MCF 10A (cell line): ENCODE data around the gene EGFL8. TPM values are rescaled to one million over a fixed set of nuclear protein-coding genes. Genes with fewer than 3 reads are reported as not detected.

ENCODE experiments used
- BruUV-seq: library from RNA; stranded (reverse); fragments of 400-500 nt; replicated peaks from 2 replicates; lab custom pipeline; 2021; lab: Mats Ljungman, UMichigan
- CTCF ChIA-PET: fragments of 300-600 bp; sonication (Branson Sonifier 250); formaldehyde crosslinking; extraction: SDS; loops from one replicate; lab custom pipeline; 2021; ENCODE audit warnings: antibody characterized with exemption, inconsistent platforms; lab: Yijun Ruan, JAX
- POLR2A ChIA-PET: fragments of 300-600, 350-650 bp; sonication (Branson Sonifier 250); formaldehyde crosslinking; extraction: SDS; loops from one replicate; lab custom pipeline; 2020; ENCODE audit warnings: antibody characterized with exemption, inconsistent platforms; lab: Yijun Ruan, JAX
- DNase-seq: peaks from one replicate; pipeline ENCODE4 v3.0.0-alpha.2; 2018; ENCODE audit not compliant: unreplicated experiment
- H3K27ac Mint-ChIP-seq: one replicate; pipeline ENCODE4 v1.8.0; 2022; ENCODE audit warnings: mild to moderate bottlenecking, low read depth, mixed read lengths; ENCODE audit not compliant: unreplicated experiment
- H3K27me3 Mint-ChIP-seq: one replicate; pipeline ENCODE4 v1.8.0; 2022; ENCODE audit warnings: mixed read lengths; ENCODE audit not compliant: insufficient read depth, unreplicated experiment
- H3K36me3 Mint-ChIP-seq: one replicate; pipeline ENCODE4 v1.8.0; 2022; ENCODE audit warnings: mild to moderate bottlenecking, moderate library complexity, mixed read lengths; ENCODE audit not compliant: insufficient read depth, unreplicated experiment
- H3K4me1 Mint-ChIP-seq: one replicate; pipeline ENCODE4 v1.8.0; 2022; ENCODE audit warnings: mixed read lengths; ENCODE audit not compliant: insufficient read depth, unreplicated experiment
- H3K4me3 Mint-ChIP-seq: one replicate; pipeline ENCODE4 v1.8.0; 2022; ENCODE audit warnings: mild to moderate bottlenecking, moderate library complexity, mixed read lengths; ENCODE audit not compliant: unreplicated experiment
- H3K9me3 Mint-ChIP-seq: one replicate; pipeline ENCODE4 v1.8.0; 2022; ENCODE audit warnings: mixed read lengths; ENCODE audit not compliant: unreplicated experiment
- intact Hi-C: fragments of 100-400 bp; cut with micrococcal nuclease; formaldehyde crosslinking; loops from 2 replicates; pipeline ENCODE4 v1.14.1; 2022
- total RNA-seq: library from RNA; stranded (reverse); gene quantifications from 2 replicates; pipeline ENCODE4 v1.2.3, GENCODE V29; 2022
- TF ChIP-seq, protein P1 (sequence below): fragments of 200-600 bp; IDR thresholded peaks from one replicate; pipeline ENCODE4 v1.8.0; 2022; ENCODE audit warnings: antibody characterized with exemption, mild to moderate bottlenecking; ENCODE audit not compliant: unreplicated experiment

EGFL8 gene
- total RNA-seq, 1 experiment from 2014 or later = 3.1 TPM

DNA sequence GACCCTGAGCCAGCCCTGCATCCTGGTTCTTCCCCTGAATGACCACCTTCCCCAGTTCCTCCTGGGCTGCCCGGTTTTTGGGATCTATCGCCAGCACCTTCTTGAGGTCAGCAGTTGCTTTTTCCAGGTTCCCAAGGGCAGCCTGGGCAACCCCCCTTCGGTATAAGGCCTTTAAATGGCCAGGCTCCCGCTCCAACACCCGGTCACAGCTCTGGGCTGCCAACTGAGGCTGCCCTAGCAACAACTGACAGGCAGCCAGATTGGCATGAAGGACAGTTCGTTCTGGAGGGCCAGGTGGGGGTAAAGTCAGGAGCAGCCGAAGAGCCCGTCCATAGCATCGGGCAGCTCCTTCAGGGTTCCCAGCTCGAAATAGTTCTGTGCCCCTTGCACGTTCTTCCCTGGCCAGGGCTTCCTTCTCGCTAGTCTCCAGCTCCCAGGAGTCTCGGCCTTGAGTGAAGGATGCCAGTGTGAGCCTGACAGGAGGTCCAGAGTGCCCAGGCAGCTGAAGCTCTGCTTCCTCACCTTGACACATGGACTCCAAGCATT, 35.6 kb upstream of the EGFL8 start:
- Mint-ChIP-seq H3K36me3 (peaks cover 38% of the 10 kb centered on the region), H3K4me3 (peak overlapping the region; percentile 99), H3K27ac (no peak overlapping the region), H3K4me1 (peaks cover 28% of the 10 kb centered on the region), H3K9me3 (no peaks in the 10 kb centered on the region), H3K27me3 (peaks cover 5% of the 10 kb centered on the region)
- ChIA-PET POLR2A (interaction anchor here (0.6 to 5.1 kb wide), 18 partner anchors 10 to 843 kb away, joined by 3 to 100 read pairs (median 6); partner anchors contain the start of genes AGPAT1, BAG6, C6orf47 and DXO), CTCF (interaction anchor here (0.8 to 2.3 kb wide), 6 partner anchors 11 to 82 kb away, joined by 4 to 19 read pairs (median 6); no protein-coding TSS in a partner anchor)
- intact Hi-C loops = no loop called here
- DNase-seq = no peak
- TF ChIP-seq, protein P1, sequence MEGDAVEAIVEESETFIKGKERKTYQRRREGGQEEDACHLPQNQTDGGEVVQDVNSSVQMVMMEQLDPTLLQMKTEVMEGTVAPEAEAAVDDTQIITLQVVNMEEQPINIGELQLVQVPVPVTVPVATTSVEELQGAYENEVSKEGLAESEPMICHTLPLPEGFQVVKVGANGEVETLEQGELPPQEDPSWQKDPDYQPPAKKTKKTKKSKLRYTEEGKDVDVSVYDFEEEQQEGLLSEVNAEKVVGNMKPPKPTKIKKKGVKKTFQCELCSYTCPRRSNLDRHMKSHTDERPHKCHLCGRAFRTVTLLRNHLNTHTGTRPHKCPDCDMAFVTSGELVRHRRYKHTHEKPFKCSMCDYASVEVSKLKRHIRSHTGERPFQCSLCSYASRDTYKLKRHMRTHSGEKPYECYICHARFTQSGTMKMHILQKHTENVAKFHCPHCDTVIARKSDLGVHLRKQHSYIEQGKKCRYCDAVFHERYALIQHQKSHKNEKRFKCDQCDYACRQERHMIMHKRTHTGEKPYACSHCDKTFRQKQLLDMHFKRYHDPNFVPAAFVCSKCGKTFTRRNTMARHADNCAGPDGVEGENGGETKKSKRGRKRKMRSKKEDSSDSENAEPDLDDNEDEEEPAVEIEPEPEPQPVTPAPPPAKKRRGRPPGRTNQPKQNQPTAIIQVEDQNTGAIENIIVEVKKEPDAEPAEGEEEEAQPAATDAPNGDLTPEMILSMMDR = no peak
- BruUV-seq = no TSS peak

DNA sequence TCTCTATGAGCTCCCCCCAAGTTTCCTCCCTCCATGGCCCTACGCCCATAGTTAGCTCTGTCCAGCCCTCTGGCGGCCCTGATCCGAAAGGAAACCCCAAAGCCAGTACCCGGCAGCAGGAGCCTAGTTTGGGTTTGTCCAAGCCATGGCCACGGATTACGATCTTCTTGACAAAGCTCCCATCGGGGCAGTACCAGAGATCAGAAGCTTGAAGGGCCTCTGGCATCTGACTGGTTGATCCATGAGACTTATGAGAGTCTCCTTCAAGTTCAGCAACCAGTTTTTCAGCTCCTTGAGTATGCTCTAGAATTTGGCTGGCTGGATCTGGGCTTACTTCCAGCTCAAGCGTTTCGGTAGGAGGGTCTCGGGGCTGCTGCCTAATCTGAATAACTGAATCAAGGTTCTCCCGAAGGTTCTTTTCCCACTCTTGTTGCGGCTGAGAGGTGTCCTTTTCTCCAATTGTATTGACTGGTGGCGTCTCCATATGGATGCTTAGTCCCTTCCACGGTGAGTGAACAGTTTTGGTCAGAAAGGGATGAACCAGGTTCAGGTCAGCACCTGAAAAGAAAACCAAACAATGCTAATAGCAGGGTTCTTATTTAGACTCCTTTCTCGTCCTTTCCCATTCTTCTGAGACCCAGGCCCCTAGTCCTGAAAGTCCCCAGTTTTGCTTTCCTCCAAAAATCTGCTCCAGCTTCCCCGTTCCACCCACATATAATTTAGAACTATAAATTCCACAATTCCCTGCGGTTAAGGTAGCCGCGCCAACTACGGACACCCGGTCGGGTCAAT, 34.9 kb upstream of the EGFL8 start:
- intact Hi-C loops = no loop called here
- Mint-ChIP-seq H3K36me3 (peaks cover 35% of the 10 kb centered on the region), H3K27ac (peak overlapping the region; percentile 86), H3K9me3 (no peaks in the 10 kb centered on the region), H3K4me1 (peaks cover 30% of the 10 kb centered on the region), H3K27me3 (peaks cover 11% of the 10 kb centered on the region), H3K4me3 (peak overlapping the region; percentile 99)
- BruUV-seq = TSS peak; percentile 25
- no peak for DNase-seq
- ChIA-PET CTCF (interaction anchor here (0.5 to 2.3 kb wide), 5 partner anchors 11 to 83 kb away, joined by 3 to 19 read pairs (median 5); no protein-coding TSS in a partner anchor), POLR2A (interaction anchor here (0.8 to 5.1 kb wide), 24 partner anchors 9 to 1334 kb away, joined by 3 to 100 read pairs (median 4); partner anchors contain the start of genes AGPAT1, BAG6, C6orf47 and CFB)
- TF ChIP-seq, protein P1 = no peak

DNA sequence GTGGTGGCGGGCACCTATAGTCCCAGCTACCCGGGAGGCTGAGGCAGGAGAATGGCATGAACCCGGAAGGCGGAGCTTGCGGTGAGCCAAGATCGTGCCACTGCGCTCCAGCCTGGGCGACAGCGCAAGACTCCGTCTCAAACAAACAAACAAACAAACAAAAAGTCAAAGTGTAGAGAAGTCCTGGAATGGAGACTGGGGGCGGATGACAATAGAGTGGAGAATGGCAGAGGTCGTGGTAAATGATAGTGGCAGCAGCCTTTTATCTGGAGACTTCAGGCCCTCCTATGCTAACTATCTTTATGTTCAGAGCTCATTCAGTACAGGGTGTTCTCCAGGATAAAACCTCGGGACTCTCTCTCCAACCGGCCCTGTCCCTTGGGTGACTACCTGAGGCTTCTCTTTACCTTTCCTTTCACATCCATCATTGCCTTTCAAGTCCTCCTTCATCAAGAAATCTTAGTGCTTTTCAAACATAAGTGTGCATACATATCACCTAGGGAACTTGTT, 32.9 kb upstream of the EGFL8 start:
- DNase-seq = no peak
- no peaks in the 10 kb centered on the region for H3K9me3 Mint-ChIP-seq
- H3K27me3 Mint-ChIP-seq = peaks cover 11% of the 10 kb centered on the region
- TF ChIP-seq, protein P1 = no peak
- ChIA-PET CTCF (interaction anchor here (0.6 kb wide), 2 partner anchors 23 to 551 kb away, joined by 3 to 6 read pairs; no protein-coding TSS in a partner anchor), POLR2A (interaction anchor here (1.4 to 4.9 kb wide), 6 partner anchors 15 to 840 kb away, joined by 3 to 100 read pairs (median 7); partner anchors contain the start of genes AGPAT1 and RNF5)
- H3K4me3 Mint-ChIP-seq = peak overlapping the region; percentile 15
- H3K4me1 Mint-ChIP-seq = peaks cover 23% of the 10 kb centered on the region
- H3K36me3 Mint-ChIP-seq = peaks cover 25% of the 10 kb centered on the region
- BruUV-seq = no TSS peak
- intact Hi-C loops = no loop called here
- no peak overlapping the region for H3K27ac Mint-ChIP-seq
